Esophagus mucosa (tissue), 1 donor: ENCODE results near the gene COPG2. TPM values are rescaled to one million over a fixed set of nuclear protein-coding genes. Genes with fewer than 3 reads are reported as not detected.
"Not testable (repeated sequence)": the region's sequence is repeated elsewhere in the genome, so short reads cannot be mapped to it uniquely, and the experiment has no call there.

Source experiments
- ATAC-seq: fragments of 200-7000 bp; cut with Tn5 transposase; one replicate; pipeline ENCODE4 v1.9.1; 2020
- total RNA-seq: library from RNA; stranded (reverse); gene quantifications from one replicate; pipeline ENCODE4 v1.2.4, GENCODE V29; 2023
- donor health status: DM: yes; HTN: yes; CAD: no.

The COPG2 gene
- total RNA-seq, 1 donor from 2014 or later = 22.1 TPM

DNA sequence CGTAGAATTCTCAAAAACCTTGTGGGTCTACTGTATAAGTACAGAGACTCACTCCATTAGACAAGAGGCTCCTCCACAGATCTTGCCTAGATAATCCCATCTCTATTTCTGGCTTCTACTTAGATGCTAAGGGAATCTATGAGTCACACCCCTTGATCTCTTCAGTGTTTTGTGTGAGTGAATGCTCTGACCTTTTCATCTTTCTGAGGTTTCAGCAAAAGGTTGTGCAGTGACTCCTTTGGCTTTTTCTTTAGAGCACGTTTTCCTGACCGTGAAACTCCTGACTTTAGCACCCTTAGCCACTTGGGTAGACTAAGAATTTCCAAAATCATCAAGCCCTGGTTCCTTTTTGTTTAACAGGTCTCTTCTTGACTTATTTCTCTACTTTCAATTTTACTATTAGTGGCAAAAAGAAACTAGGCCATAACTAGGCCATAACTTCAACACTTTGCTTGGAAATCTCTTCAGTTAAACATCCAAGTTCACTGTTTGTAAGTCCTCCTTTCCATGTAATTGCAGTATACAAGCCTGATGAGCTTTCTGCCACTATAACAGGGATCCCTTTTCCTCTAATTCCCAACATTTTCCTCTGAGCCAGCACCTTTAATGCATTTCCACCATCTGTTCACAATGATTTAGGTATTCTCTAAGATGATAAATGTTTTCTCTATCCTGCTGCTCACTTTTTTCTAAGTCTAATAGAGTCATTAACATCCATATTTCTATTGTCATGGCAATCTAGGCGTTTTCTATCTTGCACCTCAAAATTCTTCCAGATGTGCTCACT, 19.4 kb downstream of the COPG2 start:
- ATAC-seq = no peak

GRCh38 chr7:130648580-130648979, 20.0 kb downstream of the COPG2 start:
- ATAC-seq = no peak

- no peak for ATAC-seq
Observed at GRCh38 chr7:130642383-130642782, 26.2 kb downstream of the COPG2 start.

- ATAC-seq = no peak
Observed at GRCh38 chr7:130641497-130641896, 27.1 kb downstream of the COPG2 start.

DNA sequence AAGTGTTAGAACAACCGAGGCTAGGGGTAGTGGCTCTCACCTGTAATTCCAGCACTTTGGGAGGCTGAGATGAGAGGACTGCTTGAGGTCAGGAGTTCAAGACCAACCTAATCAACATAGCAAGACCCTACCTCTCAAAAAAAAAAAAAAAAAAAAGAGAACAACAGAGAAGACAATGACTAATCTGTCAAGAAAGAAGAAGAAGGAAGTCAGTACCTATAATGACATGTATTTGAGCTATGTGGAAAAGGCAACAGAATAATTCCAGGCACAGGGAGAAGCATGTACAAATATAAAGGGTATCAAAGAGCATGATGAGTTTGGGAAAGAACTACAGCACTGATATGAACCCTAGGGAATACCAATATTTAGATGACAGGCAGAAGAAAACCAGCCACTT, 27.5 kb downstream of the COPG2 start:
- no peak for ATAC-seq

DNA sequence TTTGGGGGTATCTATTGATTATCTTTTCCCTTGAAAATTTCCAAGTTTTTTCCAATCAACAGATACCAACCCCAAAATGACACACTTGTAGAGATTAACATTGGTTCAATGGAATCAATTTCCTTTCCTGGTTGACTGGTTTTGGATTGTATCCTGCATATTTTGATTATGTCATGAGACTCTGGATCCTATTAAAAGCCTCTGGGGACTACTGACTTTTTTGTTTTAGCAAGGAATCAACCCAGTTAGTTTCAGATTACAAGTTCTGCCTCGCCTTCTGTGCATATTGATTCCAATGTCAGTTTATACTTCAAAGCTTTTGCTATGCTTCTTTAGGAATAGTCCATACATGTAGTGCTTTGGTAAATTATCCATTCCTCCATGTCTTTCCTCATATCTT, 29.2 kb downstream of the COPG2 start:
- no peak for ATAC-seq

GRCh38 chr7:130632111-130632510, 36.4 kb downstream of the COPG2 start:
- no peak for ATAC-seq

GRCh38 chr7:130628901-130629300, 39.6 kb downstream of the COPG2 start:
- ATAC-seq = no peak

- ATAC-seq = no peak
Observed at GRCh38 chr7:130627775-130628174, 40.8 kb downstream of the COPG2 start.

GRCh38 chr7:130622866-130623265, 45.7 kb downstream of the COPG2 start:
- ATAC-seq = no peak

GRCh38 chr7:130615583-130615982, 53.0 kb downstream of the COPG2 start:
- ATAC-seq = no peak

GRCh38 chr7:130614449-130614848, 54.1 kb downstream of the COPG2 start:
- ATAC-seq = no peak

DNA sequence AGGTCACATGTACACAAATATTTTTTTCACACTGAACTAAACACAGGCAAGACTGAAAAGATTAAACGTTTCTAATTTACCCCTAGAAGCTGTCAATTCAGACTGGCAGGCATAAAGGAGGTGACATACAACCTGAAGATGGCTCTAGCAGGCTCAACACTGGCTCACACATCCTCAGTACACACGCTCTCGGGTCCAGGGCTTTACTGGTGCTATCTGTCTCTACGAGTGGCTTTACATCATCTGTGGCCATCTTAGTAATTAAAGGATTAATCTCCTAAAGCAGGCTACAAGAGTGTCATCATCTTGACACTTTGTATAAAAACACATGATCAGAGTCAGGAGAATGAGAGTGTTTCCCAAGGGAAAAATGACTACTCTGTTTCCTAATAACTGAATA, 57.3 kb downstream of the COPG2 start:
- no peak for ATAC-seq

- not testable (repeated sequence) for ATAC-seq
Observed at GRCh38 chr7:130607066-130607465, 61.5 kb downstream of the COPG2 start.

DNA sequence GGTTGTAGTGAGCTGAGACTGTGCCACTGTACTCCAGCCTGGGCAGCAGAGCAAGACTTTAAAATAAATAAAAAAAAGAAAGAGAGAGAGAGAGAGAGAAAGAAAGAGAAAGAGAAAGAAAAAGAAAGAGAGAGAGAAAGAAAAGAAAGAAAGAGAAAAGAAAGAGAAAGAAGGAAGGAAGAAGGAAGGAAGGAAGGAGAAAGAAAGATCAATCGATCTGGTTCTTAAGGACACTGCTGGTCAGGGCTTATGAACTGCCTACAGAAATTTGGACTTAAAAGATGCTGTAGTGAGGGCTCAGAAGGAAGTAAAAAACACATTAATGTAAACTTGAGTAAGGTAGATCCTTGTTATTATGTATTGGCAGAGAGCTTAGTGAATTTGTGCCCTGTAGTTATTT, 62.4 kb downstream of the COPG2 start:
- no peak for ATAC-seq

- no peak for ATAC-seq
Observed at GRCh38 chr7:130598056-130598455, 70.5 kb downstream of the COPG2 start.

GRCh38 chr7:130595986-130596385, 72.6 kb downstream of the COPG2 start:
- ATAC-seq = no peak

GRCh38 chr7:130593033-130593432, 75.5 kb downstream of the COPG2 start:
- no peak for ATAC-seq

- not testable (repeated sequence) for ATAC-seq
Observed at GRCh38 chr7:130591464-130591863, 77.1 kb downstream of the COPG2 start.

GRCh38 chr7:130585932-130586331, 82.6 kb downstream of the COPG2 start:
- not testable (repeated sequence) for ATAC-seq

DNA sequence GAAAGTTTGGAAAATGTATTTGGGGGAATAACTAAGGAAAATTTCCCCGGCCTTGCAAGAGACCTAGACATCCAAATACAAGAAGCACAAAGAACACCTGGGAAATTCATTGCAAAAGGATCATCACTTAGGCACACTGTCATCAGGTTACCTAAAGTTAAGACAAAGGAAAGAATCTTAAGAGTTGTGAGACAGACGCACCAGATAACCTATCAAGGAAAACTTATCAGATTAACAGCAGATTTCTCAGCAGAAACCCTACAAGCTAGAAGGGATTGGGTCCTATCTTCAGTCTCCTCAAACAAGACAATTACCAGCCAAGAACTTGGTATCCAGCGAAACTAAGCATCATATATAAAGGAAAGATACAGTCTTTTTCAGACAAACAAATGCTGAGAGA, 93.4 kb downstream of the COPG2 start:
- not testable (repeated sequence) for ATAC-seq

GRCh38 chr7:130570144-130570543, 98.4 kb downstream of the COPG2 start:
- not testable (repeated sequence) for ATAC-seq

DNA sequence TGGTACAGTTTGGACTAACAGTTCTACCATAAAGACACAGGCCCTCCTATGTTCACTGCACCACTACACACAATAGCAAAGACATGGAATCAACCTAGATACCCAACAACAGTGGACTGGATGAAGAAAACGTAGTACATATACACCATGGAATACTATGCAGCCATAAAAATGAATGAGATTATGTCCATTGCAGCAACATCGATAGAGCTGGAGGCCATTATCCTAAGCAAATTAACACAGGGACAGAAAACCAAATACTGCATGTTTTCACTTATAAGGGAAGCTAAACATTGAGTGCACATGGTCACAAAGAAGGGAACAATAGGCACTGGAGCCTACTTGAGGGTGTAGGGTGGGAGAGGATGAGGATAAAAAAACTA, 101.7 kb downstream of the COPG2 start:
- ATAC-seq = no peak

DNA sequence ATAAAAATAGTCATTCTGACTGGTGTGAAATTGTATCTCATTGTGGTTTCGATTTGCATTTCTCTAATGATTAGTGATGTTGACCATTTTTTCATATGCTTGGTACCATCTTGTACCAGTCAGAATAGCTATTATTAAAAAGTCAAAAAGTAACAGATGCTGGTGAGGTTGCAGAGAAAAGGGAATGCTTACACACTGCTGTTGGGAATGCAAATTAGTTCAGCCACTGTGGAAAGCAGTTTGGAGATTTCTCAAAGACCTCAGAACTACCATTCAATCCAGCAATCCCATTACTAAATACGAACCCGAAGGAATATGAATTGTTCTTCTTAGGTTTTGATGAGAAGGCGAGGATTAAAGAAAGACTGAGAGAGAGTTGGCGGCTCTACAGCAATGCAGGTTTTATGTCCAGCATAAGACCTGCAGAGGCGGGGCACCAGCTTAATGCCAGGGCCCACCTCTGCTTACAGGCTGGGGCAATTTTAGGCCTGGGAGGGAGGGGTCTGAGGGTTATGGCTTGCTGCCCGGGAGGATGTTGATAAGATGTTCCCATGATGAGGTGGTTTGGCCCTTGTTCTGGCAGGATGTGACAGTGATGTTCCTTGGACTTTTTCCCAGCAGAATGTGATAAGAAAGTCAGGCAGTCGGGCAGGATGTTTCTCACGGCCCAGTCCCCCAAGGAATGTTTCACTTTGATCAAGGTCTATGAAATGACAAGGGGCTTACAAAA, 102.2 kb downstream of the COPG2 start:
- ATAC-seq = no peak
